Neural cell (in vitro differentiated cells): ENCODE data around the gene KIF13A.

Experiments used
- POLR2AphosphoS5 ChIP-seq: IDR thresholded peaks from 2 replicates; pipeline ENCODE4 v1.6.1; 2012
- TAF1 ChIP-seq: IDR thresholded peaks from 2 replicates; pipeline ENCODE4 v1.6.1; 2012; ENCODE audit warnings: low read depth
- TF ChIP-seq, protein P1 (sequence below): fragments of 450-650 bp; IDR thresholded peaks from 2 replicates; pipeline ENCODE4 v1.5.1; 2014; ENCODE audit warnings: antibody characterized with exemption, mild to moderate bottlenecking, moderate library complexity; ENCODE audit not compliant: poor library complexity, severe bottlenecking

GRCh38 chr6:17983730-17984129 lies 3.7 kb downstream of the KIF13A start:
- TF ChIP-seq POLR2AphosphoS5 (no peak), TAF1 (no peak)
- TF ChIP-seq, protein P1, sequence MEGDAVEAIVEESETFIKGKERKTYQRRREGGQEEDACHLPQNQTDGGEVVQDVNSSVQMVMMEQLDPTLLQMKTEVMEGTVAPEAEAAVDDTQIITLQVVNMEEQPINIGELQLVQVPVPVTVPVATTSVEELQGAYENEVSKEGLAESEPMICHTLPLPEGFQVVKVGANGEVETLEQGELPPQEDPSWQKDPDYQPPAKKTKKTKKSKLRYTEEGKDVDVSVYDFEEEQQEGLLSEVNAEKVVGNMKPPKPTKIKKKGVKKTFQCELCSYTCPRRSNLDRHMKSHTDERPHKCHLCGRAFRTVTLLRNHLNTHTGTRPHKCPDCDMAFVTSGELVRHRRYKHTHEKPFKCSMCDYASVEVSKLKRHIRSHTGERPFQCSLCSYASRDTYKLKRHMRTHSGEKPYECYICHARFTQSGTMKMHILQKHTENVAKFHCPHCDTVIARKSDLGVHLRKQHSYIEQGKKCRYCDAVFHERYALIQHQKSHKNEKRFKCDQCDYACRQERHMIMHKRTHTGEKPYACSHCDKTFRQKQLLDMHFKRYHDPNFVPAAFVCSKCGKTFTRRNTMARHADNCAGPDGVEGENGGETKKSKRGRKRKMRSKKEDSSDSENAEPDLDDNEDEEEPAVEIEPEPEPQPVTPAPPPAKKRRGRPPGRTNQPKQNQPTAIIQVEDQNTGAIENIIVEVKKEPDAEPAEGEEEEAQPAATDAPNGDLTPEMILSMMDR = no peak
